ENCODE results near the gene ZBBX.

The ZBBX gene

DNA sequence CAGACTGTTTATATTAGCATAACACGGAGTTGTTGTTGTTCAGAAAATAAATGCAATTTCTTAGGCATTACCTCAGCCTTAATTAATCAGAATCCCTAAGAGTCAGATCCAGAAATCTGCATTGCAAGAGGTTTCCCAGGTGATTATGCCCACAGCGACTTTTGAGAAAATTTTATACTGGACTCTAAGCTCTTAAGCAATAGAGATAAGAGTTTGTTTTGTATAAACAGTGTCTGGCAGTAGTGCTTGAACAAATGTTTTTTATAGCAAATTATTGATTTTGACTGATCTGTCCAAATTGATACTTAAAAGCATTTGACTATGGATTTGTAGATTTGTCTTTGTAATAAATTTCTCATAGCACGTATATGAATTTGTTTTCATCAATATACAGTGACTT lies 92.8 kb downstream of the ZBBX start:
- no peak overlapping the region for H3K4me3 ChIP-seq (ENCODE audit: low read depth, low read length)
- no peak for DNase-seq (ENCODE audit: low read depth)
- TF ChIP-seq, protein P1, sequence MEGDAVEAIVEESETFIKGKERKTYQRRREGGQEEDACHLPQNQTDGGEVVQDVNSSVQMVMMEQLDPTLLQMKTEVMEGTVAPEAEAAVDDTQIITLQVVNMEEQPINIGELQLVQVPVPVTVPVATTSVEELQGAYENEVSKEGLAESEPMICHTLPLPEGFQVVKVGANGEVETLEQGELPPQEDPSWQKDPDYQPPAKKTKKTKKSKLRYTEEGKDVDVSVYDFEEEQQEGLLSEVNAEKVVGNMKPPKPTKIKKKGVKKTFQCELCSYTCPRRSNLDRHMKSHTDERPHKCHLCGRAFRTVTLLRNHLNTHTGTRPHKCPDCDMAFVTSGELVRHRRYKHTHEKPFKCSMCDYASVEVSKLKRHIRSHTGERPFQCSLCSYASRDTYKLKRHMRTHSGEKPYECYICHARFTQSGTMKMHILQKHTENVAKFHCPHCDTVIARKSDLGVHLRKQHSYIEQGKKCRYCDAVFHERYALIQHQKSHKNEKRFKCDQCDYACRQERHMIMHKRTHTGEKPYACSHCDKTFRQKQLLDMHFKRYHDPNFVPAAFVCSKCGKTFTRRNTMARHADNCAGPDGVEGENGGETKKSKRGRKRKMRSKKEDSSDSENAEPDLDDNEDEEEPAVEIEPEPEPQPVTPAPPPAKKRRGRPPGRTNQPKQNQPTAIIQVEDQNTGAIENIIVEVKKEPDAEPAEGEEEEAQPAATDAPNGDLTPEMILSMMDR (IDR thresholded peaks at IDR 0.05; ENCODE audit: low read depth, low read length, missing control alignments), result no peak

DNA sequence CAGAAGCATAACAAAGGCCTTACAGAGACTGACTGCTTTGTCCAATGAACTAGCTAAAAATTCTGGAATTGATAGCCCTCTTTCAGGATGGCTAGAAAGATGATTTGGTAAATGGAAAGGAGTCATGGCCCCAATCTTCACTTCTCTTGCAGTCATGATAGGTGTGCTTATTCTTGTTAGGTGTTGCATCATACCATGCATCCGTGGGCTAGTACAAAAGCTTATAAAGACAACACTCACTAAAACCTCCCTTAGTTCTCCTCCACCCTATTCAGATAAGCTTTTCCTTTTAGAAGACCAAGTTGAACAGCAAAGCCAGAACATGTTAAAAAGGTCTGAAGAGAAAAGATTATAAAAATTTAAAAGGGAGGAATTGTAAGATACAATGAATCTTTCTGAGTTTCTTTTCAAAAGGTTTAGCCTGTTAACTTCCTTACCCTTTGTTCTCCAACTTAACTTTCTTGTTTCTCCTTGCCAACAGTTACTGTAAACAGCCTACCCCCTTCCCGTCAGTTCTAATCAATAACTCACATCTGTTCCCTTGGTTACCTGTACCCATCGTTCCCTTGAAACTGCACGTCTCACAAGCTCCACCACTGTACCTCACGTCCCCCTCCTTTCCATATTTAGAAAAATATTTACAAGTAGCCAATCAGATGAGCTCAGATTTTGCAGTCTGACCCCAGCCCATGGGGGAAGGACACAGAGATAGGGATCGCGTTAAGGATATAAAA lies 105.8 kb downstream of the ZBBX start:
- TF ChIP-seq, protein P1 (IDR thresholded peaks at IDR 0.05; ENCODE audit: low read depth, low read length, missing control alignments), result no peak
- DNase-seq (ENCODE audit: low read depth), result no peak
- no peak overlapping the region for H3K4me3 ChIP-seq (ENCODE audit: low read depth, low read length)

DNA sequence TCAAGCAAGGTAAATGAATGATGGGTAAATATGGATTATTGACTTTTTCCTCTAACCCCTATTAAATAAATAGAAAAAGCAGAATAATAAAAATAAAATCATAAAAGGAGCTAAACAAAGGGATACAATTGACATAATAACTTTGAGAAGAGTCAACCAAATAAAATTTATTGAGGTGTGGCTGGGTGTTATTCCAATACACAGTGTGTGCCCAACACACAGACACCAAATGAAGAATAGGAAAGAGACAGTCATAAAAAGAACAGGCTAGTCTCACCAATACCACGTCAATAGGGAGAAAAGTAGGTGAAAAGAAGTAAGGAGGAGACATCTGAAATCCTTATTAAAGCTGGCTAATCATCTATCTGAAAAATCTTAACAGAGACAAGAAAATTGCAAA lies 127.1 kb downstream of the ZBBX start:
- H3K4me3 ChIP-seq (ENCODE audit: low read depth, low read length), result no peak overlapping the region
- no peak for DNase-seq (ENCODE audit: low read depth)
- TF ChIP-seq, protein P1 (IDR thresholded peaks at IDR 0.05; ENCODE audit: low read depth, low read length, missing control alignments), result no peak

DNA sequence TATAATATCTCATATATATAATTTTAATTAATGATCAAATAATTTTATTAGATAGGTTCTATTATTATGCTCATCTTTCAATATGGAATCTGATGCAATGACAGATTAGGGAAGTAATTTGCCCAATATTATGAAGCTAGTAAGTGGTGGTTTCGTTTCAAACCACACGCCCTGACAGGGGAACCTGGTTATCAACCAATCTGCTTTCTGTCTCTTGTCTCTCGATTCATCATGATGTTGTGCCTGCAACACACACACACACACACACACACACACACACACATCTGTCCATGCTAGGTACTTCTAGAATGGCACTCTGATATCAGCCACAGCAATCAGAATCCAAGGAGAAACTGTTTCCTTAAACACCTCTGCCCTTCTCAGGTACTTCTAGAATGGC lies 128.4 kb downstream of the ZBBX start:
- H3K4me3 ChIP-seq (ENCODE audit: low read depth, low read length), result no peak overlapping the region
- no peak for DNase-seq (ENCODE audit: low read depth)
- TF ChIP-seq, protein P1 (IDR thresholded peaks at IDR 0.05; ENCODE audit: low read depth, low read length, missing control alignments), result no peak

DNA sequence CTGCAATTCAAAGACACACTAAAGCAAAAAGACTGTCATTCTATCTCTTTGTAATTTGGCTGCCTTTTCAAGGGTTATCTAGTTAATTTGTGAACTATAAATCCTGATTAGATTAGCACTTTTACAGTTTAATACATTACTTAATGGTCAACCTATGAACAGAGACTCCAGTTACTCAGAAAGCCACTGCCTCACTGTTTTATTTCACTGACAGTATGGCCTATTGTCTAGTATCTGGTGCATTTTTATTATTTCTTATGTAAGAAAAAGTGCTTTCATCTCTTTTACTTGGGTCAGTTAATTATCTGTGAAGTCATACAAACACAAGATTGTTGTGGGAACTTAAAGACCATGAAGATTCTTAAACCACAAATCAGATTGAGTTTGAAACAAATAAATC lies 133.8 kb downstream of the ZBBX start:
- no peak for DNase-seq (ENCODE audit: low read depth)
- no peak overlapping the region for H3K4me3 ChIP-seq (ENCODE audit: low read depth, low read length)
- TF ChIP-seq, protein P1 (IDR thresholded peaks at IDR 0.05; ENCODE audit: low read depth, low read length, missing control alignments), result no peak

DNA sequence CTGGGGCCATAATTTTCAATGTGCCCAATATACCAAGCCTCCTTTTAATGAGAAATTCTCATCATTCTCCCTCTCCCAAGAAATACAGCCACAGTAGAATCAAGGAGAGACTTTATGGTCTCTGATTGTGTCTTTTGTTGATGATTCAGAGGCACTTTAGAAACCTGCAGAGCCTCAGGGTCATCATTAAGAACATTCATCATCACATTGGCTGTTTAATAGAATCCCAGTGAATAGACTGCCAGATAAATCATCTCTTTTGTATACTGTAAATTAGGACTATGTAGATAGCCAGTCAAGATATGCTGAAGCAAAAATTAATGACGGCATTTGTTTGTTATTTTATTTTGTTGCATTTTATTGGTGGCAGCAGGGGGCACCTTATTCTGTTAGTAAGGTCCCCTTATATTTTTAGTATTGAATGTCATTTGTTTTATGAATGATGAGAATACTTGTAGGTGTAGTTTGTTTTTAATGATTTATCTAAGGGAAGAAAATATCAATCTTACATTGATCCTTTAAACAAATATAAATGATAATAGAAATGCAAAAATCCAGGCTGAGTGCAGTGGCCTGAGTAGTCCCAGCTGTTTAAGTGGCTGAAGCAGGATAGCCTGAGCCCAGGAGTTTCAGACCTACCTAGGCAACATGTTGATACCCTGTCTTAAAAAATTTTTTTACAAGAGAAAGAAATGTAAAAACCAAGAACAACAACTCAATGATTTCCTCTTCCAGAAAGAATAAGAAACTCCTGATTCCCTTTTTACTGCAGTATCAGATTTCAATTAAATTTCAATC lies 138.8 kb downstream of the ZBBX start:
- TF ChIP-seq, protein P1 (IDR thresholded peaks at IDR 0.05; ENCODE audit: low read depth, low read length, missing control alignments), result no peak
- H3K4me3 ChIP-seq (ENCODE audit: low read depth, low read length), result no peak overlapping the region
- no peak for DNase-seq (ENCODE audit: low read depth)
